Measurements from ENCODE around the gene ATOH8.

ATOH8 gene

DNA sequence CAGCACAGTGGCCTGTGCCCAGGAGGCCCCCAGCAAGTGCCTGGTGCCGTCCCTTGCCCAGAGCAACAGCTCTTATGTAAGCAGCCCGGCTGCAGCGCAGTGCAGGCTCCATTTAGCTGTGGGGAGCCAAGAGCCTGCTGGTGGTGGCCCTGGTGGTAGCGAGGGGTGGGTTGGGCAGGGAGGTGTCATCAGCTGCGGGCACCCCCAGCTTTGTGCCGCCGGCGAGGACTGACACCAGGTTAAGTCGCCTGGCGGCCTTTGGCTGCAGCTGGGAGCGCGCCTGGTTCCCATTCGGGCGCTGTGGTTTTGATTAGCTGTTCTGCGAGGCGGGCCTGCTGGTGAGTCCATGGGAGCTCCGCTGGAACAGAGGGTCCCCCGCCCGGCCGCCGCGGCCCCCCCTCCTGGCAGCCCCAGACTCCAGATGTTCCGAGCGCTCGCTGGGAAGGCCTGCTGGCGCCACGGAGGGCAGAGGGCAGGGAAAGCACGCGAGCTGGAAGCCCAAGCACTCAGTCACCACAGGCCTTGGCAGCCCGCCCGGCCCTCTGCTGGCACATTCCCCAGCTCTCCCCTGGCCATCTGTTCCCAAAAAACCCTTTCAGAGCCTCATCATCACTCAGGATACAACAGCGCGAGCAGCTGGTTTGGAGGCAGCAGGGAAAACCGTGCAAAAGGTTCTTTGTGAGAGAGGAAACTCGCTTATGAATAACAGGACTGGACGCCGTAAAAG lies 18.4 kb downstream of the ATOH8 start:
- DNase-seq, result peak; percentile 90

DNA sequence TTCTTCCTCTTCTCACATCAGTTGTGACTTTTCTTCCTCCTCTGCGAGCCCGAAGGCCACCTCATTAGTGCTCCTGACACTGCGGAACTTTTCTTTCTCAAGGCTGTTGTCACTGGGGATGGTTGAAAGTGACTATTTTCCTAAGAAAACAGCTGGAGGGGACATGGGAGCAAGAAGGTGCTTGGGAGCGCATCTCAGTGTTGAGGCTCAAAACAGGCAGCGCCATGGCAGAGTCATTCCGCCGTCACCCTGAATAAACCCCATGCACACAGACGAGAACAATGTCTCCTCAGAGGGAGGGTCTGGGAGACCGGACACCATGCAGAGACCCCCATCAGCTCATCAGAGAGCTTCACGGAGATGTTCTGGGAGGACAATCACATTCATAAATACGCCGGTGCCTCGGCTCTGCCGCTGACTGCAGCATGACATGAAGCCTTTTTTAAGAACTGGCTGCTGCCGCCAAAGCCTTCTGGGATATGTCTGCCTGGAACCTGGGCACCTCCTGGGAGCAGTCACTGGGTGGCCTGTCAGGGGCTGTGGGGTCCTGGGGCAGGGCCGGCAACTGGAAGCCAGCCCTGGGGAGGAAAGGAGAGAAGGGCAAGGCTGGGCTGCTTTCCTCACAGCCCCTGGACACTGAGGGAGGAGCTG lies 19.2 kb downstream of the ATOH8 start:
- no peak for DNase-seq

DNA sequence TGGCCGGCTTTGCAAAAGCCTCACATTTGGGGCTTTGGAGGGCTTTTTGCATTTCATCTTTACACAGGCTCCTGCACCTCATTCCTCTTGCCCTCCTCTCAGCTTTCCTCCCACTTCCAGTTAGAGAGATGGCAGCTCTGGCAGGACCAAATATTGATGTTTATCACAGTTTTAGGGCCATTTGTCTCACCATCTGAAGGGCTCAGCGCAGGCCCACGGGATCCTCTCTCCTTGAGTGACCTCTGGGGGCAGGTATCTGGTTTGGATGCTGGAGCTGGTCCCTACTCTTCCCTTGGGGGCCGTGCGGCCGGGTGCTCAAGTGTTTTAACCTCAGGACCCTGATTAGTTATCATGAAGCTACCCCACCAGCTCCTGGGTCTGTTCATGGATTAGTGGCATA lies 19.9 kb downstream of the ATOH8 start:
- no peak for DNase-seq

DNA sequence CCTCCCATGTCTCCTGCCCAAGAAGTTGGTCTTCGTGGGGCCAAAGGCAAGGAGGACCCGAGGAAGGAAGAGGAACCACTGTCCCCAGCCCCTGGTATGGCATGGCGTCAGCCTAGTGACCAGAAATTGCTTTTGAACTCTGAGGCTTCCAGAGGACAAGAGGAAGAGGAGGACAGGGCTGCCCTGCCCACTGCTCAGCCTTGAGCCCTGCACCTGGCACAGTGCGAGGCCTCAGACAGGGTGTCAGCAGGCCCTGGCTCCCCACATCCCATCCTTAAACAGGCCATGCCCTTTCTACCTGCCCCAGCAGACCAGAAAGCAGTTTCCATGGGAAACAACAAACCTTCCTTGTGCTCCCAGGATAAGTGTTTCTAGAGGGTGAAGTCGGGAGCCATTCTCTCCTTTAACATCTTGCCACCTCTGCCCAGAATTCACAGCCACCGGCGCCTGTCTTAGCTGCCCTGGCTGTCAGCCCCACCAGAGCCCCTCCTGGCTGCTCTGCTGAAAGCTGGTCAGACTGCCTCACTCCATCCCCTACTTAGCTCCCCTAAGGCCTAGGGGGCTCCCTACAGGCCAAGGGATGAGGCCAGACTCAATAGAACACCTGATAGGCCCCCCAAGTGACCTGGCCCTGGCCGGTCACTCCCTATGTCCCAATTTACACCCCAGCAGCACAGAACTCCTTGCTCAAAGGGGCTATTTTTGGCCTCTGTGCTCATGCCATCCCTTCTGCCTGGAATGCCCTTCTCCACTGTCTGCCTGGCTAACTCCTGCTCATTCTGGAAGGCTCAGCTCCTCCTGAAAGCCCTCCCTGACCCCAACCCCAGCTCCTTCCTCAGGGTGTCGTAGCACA lies 20.6 kb downstream of the ATOH8 start:
- no peak for DNase-seq

DNA sequence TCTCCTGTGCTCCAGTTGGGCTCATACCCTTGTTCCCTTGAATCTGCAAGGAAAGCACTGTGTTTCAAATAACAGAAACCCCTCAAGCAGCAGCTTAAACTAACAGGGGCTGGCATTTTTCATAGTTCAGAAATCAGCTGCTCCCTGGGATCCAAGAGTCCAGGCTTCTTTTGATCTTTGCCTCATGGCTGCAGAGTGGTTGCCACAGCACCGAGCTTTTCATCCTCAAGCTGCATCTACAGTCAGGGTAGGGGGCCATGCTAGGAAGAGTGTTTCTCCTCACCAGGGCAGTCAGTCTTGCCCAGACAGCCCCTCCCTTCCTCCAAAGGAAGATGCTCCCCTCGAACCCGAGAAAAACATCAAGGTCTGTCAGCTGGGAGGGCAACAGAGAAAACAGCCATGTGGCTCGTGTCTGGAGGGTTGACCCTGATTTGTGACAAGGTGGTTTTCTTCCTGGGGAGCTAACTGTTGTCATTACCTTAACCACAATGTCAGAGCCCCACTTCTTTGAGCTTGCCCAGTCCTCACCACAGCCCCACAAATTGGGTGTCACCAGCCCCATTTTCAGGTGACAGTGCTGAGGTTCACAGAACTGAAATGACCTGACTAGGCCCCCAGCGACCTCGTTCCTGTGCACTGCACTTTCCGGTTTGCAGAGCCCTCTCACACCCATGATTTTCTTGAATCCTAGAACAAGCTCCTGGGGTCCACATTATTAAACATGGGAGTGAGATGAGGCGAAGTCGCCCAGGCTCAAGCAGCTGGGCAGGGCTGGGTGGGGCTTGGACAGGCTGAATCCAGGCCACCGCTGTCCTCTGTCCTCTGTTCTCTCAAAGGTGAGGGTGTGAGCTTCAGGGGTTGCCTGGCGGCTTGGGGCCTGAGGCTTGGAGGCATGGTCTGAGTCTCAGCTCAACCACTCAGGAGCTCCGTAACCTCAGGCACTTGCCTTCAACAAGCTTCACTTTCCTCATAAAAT lies 21.9 kb downstream of the ATOH8 start:
- no peak for DNase-seq

DNA sequence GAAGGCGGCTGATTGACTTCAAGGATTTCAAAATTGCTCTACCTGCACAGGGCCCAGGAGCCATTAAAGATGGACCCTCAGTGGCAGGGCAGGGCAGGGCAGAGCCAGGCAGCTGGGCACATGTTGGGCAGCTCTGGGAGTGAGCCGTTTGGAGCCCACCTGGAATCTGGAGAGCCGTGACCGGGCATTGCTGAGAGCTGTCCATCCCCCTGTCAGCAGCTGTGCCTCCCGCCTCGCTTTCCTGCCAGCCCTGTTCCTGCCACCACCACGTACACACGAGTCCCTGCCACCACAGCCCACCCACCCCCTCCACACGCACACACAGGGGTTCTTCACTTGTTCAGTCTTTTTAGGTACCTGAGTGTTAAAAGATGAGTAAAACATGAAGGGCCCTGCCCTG lies 22.9 kb downstream of the ATOH8 start:
- DNase-seq, result no peak

DNA sequence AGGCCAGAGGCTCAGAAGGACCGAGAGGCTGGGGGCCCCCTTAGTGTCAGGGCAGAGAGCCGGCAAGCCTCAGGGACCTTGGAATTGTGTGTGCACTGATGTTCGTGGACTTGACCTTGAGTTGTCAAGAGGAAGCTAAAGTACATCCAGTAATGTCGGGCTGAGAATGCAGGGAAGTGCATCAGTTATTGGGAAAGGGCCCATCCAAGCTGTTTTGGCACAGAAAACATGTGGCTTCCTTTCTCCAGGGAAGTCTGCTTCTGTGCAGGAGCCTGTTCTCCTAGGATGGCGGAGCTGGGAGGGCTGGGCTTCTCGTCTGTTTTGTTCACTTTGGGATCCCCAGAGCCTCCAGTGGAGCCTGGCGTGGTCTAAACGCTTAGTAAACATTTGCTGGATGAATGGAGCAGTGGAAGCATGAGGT lies 23.7 kb downstream of the ATOH8 start:
- no peak for DNase-seq

DNA sequence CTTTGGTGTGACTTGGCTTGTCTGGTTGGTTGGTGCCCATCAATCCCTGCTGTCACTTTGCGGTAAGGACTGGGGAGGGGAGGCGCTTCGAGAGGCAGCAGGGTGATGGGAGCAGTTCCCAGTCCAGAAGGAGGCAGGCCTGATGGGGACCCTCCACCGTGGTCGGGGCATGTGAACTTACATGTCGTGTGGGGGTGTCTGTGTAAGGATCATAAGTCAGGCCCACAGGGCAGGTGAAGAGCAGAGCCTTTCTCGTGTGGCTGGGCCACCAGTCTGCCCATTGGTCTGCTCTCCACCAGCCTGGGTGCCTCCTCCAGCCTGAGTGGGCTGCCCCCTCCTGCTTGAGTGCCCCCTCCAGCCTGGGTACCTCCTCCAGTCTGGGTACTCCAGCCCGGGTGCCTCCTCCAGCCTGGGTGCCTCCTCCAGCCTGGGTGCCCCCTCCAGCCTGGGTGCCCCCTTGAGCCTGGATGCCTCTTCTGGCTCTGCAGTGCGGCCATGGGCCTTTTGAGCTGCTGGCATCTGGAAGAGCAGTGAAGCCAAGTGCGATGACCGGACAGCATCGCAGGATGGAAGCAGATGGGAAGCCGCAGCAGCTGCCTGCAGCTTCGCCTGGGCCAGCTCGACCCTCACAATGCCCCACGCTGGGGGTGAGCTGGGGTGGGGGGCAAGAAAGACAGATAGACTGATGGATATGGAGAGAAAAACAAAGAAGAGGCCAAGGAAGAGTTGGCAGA lies 25.0 kb downstream of the ATOH8 start:
- no peak for DNase-seq

DNA sequence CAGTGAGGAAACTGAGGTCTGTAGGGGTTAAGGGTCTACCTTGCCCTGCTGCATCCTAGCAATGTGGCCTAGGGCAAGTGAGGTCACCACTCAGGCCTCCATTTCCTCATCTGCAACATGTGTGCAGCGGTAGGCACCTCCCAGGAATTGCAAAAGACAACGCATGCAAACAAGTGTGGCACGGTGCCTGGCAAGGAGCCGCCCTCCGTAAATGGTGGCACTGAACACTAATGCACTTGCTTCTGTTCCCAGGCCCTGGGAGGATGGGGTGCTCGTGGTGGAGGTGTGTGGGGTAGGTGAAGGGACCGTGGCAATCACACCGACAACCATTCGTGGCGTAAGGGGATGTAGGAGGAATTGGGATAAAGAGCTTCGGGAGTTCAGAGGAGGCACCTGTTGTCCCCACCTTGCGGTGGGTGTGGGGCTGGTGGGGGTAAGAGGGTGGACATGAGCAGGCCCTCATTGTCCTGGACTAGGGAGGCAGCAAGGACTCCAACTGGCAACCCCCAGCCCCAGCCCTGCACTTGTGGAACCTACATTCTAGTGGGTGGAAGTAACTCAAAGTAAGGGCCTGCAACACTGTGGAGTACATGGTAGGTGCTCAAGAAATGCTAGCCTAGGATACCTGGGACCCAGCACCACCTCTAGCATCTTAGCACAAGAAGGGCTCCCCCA lies 26.0 kb downstream of the ATOH8 start:
- no peak for DNase-seq

DNA sequence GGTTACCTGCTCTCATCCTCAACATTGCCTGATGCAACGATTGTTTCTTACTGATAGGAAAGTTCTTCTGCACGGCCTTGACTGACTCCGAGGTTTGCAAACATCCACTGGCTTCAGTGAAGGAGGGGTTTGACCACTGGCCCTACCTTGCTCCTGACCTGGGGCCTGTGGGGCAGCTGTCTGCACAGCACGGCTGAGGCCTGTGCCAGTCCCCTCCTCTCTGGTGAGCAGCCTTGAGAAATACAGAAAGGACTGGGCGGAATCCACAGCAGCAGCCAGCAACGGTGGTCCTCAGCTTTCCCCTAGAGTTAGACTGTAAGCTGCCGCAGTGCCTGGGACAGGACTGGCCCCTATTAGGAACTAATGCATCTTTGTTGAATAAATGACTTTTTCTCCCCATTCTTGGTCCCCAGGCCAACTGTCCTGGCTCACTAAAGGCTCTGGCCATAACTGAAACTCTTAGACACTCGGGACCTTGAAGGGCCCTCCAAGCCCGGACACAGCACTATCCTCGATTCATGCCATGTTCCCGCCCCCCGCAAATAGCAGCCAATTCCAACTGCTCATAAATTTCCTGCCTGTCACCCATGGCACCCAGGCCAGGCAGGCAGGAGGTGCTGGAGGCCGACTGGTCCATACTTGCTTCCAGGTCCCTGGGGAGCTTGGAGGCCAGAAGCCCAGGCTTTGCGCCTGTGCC lies 26.7 kb downstream of the ATOH8 start:
- DNase-seq, result no peak

DNA sequence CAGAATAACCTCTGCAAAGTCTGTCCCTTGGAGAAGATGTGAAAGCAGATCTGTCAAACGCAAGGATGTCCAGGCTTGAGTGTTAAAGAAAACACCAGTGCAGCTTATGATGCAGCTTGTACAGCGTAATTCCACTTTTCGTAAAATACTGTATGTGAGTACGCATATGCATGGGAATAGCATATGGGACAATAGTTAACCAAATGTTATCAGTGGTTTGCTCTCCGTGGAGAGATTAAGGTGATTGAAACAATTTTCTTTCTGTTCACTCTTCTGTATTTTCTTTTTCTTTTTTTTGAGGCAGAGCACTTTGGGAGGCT lies 27.2 kb downstream of the ATOH8 start:
- DNase-seq, result no peak

DNA sequence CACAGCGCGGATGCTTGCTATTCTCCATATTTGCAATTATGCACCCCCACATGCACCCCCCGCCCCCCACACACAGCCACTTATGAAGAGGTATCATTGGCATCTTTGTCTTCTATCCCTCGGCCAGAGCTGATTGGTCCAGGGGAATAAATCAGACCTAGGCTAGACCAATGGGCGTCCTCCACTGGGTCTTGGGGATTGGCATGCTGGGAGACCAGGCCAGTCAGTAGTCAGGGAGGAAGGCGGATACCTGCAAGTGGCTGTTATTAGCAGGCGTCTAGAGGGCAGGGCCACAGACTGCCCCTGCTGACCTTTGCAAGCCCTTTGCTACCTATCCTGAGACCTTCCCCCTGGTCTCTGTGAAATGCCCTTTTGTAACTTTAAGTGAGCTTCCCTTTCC lies 30.0 kb downstream of the ATOH8 start:
- no peak for DNase-seq

DNA sequence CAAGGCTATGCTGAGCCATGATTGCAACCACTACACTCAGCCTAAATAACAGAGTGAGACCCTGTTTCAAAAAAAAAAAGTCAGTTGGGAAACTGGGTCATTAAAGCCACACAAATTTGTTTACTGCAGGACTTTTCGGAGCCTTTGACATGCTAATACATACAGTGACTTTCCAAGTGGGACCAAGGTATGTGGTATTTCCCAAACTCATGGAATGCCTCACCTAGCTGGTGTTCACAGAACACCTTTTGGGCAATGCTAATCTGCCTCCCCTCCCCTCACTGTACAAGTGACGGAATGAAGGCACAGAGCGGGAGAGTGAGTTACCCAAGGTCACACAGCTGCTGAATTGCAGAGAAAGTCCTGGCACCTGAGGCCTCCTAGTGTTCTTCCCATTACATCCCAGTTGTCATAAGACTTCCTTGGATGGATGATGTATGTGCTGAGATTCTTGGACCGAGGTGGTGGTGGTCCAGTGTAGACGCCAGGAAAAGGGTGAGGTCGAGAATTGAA lies 30.7 kb downstream of the ATOH8 start:
- no peak for DNase-seq

DNA sequence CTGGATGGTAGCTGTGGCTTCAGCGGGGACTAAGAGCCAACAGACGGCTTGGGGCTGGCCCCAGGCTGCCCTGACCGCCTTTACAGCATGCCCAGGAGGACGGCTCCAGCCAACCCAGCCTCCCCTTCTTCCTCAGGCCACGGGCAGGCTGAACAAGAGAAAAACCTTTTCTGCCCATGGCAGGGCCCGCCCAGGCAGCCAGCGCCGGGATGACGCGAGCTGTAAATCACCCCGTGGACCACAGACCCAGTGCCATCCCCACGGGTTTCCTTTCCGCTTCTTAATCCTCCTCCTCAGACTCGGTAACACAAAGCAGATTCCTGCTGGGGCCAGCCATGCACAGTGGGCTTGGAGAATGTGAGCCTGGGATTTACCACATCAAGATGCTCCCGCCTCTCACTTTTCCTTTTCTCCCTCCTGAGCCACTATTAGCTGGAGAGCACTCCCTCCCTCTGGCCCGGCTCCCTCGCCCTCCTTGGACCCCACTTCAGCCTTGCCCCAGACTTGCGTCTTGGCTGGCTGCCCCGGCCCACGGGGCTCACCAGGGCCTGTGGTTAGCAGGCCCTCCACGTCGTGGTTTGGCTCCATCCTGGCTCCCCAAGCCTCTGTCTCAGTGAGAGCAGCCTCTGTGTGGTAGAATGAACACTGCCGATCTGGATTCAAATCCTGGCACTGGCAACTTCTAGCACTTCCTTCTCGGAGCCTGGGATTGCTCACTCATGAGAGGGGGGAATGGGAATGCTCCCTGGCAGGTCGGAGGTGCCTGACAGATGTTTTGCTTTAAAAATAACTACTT lies 31.4 kb downstream of the ATOH8 start:
- DNase-seq, result no peak

DNA sequence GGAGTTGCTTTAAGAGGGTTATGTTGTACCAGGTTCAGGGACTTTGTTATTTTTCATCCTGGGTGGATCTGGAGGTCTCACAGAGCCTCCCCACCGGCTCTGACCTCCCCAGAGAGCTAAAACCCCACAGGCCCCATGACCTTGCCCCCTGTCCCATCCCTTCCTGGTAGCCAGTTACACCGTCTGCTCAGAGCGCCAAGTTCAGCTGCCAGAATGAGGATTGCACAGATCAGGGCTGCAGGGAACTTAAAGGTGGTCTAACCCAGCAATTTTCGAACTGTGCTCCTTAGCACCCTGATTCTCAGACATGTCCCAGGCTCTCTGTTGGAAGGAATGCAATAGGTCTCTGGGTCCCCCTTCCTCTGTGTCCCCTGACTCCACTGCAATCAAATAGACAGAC lies 32.1 kb downstream of the ATOH8 start:
- no peak for DNase-seq

DNA sequence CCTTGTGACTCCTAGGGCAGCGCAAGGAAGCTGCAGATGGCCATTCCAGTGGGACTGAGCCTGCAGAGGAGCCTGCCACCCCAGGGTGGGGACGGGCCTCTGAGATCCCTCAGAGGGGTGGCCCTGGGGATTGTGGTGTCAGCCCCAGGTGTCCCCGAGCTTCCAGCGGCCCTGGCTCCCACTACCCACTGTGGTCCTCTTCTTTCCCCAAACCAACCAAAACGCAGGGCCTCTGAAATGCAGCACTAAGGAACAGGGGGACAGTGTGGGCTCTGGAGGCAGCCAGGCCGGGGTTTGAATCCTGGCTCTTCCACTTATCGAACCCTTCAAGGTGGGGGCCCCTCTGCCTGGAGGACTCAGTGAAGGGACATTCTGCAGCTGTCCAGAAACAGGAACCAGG lies 32.7 kb downstream of the ATOH8 start:
- DNase-seq, result no peak

DNA sequence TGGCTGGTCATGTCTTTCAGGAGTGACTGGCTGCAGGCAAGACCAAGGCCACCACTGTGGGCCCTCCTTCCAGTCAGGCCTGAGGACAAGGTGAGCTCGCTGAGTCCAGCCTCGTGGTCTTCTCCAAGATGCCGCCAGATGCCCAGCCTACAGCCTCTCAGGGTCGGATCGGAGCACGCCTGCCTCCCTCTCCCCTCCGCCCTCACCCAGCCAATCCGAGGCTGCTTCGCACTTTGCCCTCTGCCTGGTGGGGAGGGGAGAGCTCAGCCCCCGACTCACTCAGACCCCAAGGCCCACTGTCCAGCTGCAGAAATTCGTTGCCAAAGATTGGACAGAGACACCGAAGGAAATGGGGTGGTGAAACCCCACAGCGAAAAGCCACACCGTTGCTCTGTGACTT lies 33.1 kb downstream of the ATOH8 start:
- no peak for DNase-seq

DNA sequence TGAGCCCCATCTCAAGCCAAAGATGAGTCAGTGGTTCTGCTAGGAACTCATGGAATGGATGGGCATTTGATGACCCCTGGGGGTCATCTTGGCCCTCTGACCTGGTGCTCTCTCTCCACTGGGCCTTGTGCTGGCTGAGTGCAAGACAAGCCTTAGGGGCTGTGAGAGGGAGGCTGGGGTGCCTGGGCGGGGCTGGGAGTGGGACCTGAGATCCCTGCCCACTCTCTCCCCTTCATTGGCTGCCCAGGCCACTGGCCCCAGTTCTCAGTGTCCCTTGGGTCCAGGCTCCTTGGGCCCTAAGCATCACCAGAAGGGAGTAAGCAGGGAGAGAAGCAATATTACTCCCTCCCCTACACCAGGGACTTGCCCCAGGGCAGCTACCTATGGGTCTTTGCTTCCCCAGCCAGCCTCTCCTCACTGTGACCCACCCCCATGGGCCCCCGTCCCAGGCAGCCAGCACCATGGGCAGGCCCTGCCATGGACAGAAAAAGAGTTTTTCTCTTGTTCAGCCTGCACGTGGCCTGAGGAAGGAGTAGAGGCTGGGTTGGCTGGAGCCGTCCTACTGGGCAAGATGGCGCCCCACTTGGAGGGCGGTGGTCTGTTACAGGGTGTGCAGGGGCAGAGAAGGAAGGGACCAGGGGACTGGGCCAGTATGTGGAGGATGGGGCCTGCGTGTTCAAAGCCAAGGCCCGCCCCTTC lies 33.6 kb downstream of the ATOH8 start:
- DNase-seq, result no peak

DNA sequence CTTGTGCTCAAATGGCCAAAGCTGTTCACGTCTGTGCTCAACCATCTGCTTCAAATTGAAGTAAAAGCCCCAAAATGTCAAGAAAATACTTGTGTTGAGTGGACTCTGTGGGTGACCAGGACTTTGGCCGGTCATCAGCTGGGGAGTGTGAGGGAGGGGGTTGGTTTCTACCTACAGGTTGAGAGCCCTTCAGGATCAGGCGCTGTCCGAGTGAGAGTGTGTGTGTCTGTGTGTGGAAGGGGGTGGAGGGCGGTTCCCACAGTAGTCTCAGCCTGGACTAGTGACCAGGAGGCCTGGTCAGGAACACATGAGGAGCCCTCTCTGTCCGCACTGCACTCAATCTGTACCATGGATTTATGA lies 34.2 kb downstream of the ATOH8 start:
- no peak for DNase-seq
